MG63 (cell line): ENCODE data around the gene MEPCE. TPM values are rescaled to one million over a fixed set of nuclear protein-coding genes. Genes with fewer than 3 reads are reported as not detected.
A peak's percentile ranks its signal among the peaks of the same experiment; 100 is the strongest.
"Not testable (repeated sequence)": the region's sequence is repeated elsewhere in the genome, so short reads cannot be mapped to it uniquely, and the experiment has no call there.

Experiments used
- DNase-seq: peaks from one replicate; pipeline ENCODE4 v3.0.0-alpha.2; 2020
- H3K27me3 ChIP-seq: fragments of 250-450 bp; sonication (Bioruptor Pico); 2 replicates; pipeline ENCODE4 v1.5.1; 2020; ENCODE audit warnings: mild to moderate bottlenecking, moderate library complexity
- H3K36me3 ChIP-seq: fragments of 250-450 bp; sonication (Bioruptor Pico); 2 replicates; pipeline ENCODE4 v1.5.1; 2020; ENCODE audit warnings: mild to moderate bottlenecking, moderate library complexity
- H3K4me3 ChIP-seq: fragments of 250-450 bp; sonication (Bioruptor Pico); 2 replicates; pipeline ENCODE4 v1.5.1; 2020; ENCODE audit warnings: mild to moderate bottlenecking, moderate library complexity
- H3K9me3 ChIP-seq: fragments of 250-450 bp; sonication (Bioruptor Pico); 2 replicates; pipeline ENCODE4 v1.5.1; 2020; ENCODE audit warnings: mild to moderate bottlenecking, moderate library complexity
- total RNA-seq: library from RNA; depleted of rRNA; stranded (reverse); fragments of >200 nt; shearing (Covaris generic); gene quantifications from 2 replicates; pipeline ENCODE4 v1.2.3, GENCODE V29; 2014; ENCODE audit warnings: low replicate concordance; rRNA removed

The MEPCE gene, protein sequence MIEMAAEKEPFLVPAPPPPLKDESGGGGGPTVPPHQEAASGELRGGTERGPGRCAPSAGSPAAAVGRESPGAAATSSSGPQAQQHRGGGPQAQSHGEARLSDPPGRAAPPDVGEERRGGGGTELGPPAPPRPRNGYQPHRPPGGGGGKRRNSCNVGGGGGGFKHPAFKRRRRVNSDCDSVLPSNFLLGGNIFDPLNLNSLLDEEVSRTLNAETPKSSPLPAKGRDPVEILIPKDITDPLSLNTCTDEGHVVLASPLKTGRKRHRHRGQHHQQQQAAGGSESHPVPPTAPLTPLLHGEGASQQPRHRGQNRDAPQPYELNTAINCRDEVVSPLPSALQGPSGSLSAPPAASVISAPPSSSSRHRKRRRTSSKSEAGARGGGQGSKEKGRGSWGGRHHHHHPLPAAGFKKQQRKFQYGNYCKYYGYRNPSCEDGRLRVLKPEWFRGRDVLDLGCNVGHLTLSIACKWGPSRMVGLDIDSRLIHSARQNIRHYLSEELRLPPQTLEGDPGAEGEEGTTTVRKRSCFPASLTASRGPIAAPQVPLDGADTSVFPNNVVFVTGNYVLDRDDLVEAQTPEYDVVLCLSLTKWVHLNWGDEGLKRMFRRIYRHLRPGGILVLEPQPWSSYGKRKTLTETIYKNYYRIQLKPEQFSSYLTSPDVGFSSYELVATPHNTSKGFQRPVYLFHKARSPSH
- 46.1 and 57.3 TPM in 2 replicates for total RNA-seq

- H3K36me3 ChIP-seq, result peaks cover 38% of the 10 kb centered on the region
- no peaks in the 10 kb centered on the region for H3K27me3 ChIP-seq
- no peaks in the 10 kb centered on the region for H3K9me3 ChIP-seq
- DNase-seq, result peak; percentile 87
- H3K4me3 ChIP-seq, result peak within 1 kb of the TSS; percentile 94
Measured at GRCh38 chr7:100429637-100430492, at the start of gene MEPCE. TSS of gene MEPCE (plus strand) at chr7:100429831. CDS start at chr7:100430019, 188 bp downstream.

- Histone ChIP-seq H3K9me3 (no peaks in the 10 kb centered on the region), H3K27me3 (no peaks in the 10 kb centered on the region)
Measured at GRCh38 chr7:100380196-100380595, 49.4 kb upstream of the MEPCE start.

GRCh38 chr7:100381531-100382233 is 47.9 kb upstream of the MEPCE start:
- not testable (repeated sequence) for H3K27me3 ChIP-seq, H3K9me3 ChIP-seq, H3K36me3 ChIP-seq, DNase-seq, H3K4me3 ChIP-seq

More at GRCh38 chr7:100380196-100380595, 49.4 kb upstream of the MEPCE start:
- no peak for DNase-seq
- no peaks in the 10 kb centered on the region for H3K36me3 ChIP-seq
- H3K4me3 ChIP-seq, result no peak overlapping the region

GRCh38 chr7:100382234-100382853 is 47.3 kb upstream of the MEPCE start:
- not testable (repeated sequence) for H3K27me3 ChIP-seq, H3K9me3 ChIP-seq, DNase-seq, H3K4me3 ChIP-seq, H3K36me3 ChIP-seq

DNA sequence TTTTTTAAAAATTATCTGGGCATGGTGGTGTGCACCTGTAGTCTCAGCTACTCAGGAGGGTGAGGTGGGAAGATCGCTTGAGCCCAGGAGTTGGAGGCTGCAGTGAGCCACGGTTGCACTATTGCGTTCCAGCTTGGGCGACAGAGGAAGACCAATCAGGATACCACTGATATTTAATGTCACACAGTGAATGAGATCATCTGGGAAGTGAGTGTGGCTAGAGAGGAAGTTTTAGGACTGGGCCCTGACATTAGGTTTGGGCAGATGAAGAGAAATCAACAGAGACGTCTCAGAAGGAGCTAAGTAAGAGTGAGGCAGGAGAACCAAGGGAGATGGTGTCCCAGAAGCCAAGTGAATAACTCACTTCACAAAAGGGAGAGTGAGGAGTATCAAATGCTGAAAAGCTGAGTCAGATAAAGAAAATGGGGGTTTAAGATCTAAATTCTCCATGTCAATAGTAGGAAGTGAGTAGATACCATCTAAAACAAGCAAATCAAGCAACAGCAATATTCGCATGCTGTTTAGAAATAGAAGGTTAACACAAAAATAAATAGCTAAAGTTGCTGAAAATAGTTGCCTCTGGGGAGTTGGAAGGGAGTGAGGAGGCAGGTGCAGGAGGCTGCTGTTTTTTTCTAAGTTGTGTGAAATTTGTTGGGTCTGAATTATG is 44.9 kb upstream of the MEPCE start:
- Histone ChIP-seq H3K36me3 (no peaks in the 10 kb centered on the region), H3K27me3 (no peaks in the 10 kb centered on the region), H3K9me3 (no peaks in the 10 kb centered on the region), H3K4me3 (no peak overlapping the region)
- no peak for DNase-seq

- Histone ChIP-seq H3K4me3 (no peak overlapping the region), H3K27me3 (no peaks in the 10 kb centered on the region), H3K9me3 (no peaks in the 10 kb centered on the region), H3K36me3 (no peaks in the 10 kb centered on the region)
- no peak for DNase-seq
Measured at GRCh38 chr7:100386940-100387339, 42.7 kb upstream of the MEPCE start.

DNA sequence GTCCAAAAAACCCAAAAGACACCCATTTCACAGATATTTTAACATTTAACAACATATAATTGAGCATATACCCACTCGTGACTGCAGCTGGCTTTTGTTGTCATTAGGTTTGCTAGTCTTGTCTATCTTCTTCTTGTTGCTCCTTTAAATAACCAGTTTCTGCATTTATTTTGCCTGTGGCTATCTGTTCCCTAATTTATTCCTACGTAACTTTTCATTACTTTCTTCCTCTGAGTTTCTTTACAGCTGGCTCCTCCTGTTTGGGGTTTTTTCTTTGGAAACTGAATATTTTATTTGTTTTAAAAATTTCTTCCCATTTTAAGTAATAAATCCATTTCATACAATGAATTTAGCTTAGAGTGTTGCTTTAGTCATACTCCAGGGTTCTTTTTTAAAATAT is 41.9 kb upstream of the MEPCE start:
- no peak for DNase-seq
- no peaks in the 10 kb centered on the region for H3K27me3 ChIP-seq
- no peaks in the 10 kb centered on the region for H3K36me3 ChIP-seq
- H3K9me3 ChIP-seq, result no peaks in the 10 kb centered on the region
- H3K4me3 ChIP-seq, result no peak overlapping the region

DNA sequence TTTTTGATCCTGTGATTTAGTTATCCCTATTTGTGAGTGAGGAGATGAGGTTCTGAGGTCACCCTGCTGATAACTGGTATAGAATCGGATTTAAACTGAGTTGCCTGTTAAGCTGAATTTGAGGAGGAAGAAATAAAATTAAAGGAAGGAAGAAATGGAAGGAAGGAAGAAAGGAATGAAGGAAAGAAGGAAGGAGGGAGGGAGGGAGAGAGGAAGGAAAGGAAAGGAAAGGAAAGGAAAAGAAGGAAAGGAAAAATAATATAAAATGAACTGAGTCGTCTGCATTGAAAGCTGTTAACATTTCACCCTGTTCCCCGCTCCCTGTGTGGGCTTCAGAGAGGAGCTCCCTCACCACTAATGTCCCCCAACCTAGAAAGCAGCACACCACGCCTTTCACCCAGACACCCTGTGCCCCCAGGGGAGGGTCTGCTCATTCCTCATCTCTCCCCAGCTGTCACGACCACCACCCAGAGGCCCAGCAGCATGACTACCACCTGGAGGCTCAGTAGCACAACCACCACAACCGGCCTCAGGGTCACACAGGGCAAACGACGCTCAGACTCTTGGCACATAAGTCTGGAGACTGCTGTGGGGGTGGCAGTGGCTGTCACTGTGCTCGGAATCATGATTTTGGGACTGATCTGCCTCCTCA is 40.1 kb upstream of the MEPCE start:
- Histone ChIP-seq H3K27me3 (no peaks in the 10 kb centered on the region), H3K36me3 (no peaks in the 10 kb centered on the region), H3K4me3 (no peak overlapping the region), H3K9me3 (no peaks in the 10 kb centered on the region)
- no peak for DNase-seq

- DNase-seq, result no peak
- Histone ChIP-seq H3K4me3 (no peak overlapping the region), H3K27me3 (no peaks in the 10 kb centered on the region), H3K36me3 (no peaks in the 10 kb centered on the region), H3K9me3 (no peaks in the 10 kb centered on the region)
Measured at GRCh38 chr7:100390286-100391009, 39.2 kb upstream of the MEPCE start.

DNA sequence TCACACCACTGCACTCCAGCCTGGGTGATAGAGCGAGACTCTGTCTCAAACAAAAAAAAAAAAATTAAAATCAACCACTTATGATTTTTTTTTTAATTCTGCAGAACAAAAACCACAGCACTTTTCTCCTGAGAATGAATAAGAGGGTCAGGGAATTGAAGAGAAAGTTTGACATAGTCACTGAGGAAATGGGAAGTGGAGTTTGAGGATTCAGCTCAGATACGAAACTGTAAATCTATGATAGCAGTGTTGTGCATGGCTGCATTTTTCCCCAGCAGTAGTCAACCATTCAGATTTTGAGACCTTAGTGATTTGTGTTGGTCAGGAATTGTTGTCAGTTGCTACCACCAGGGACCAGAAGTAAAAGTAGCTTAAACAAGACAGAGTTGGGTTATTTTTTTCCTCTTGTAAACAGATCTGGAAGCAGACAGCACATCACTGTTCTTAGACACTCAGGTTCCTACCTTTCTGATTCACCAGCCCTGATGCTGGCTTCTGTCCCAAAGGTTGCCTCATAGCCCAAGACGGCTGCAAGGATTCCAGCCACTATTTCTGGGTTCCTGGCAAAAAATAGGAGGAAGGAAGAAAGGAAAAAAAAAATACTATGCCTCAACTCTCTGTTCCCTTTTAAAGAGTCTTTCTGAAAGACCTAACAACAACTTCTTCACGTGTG is 36.3 kb upstream of the MEPCE start:
- no peak for DNase-seq
- Histone ChIP-seq H3K4me3 (no peak overlapping the region), H3K36me3 (no peaks in the 10 kb centered on the region), H3K27me3 (no peaks in the 10 kb centered on the region), H3K9me3 (no peaks in the 10 kb centered on the region)

- no peak overlapping the region for H3K4me3 ChIP-seq
- H3K9me3 ChIP-seq, result no peaks in the 10 kb centered on the region
- H3K27me3 ChIP-seq, result no peaks in the 10 kb centered on the region
- DNase-seq, result no peak
- H3K36me3 ChIP-seq, result no peaks in the 10 kb centered on the region
Measured at GRCh38 chr7:100394077-100394476, 35.6 kb upstream of the MEPCE start.

- Histone ChIP-seq H3K4me3 (no peak overlapping the region), H3K9me3 (no peaks in the 10 kb centered on the region), H3K27me3 (no peaks in the 10 kb centered on the region), H3K36me3 (no peaks in the 10 kb centered on the region)
- no peak for DNase-seq
Measured at GRCh38 chr7:100396421-100396982, 33.1 kb upstream of the MEPCE start.

DNA sequence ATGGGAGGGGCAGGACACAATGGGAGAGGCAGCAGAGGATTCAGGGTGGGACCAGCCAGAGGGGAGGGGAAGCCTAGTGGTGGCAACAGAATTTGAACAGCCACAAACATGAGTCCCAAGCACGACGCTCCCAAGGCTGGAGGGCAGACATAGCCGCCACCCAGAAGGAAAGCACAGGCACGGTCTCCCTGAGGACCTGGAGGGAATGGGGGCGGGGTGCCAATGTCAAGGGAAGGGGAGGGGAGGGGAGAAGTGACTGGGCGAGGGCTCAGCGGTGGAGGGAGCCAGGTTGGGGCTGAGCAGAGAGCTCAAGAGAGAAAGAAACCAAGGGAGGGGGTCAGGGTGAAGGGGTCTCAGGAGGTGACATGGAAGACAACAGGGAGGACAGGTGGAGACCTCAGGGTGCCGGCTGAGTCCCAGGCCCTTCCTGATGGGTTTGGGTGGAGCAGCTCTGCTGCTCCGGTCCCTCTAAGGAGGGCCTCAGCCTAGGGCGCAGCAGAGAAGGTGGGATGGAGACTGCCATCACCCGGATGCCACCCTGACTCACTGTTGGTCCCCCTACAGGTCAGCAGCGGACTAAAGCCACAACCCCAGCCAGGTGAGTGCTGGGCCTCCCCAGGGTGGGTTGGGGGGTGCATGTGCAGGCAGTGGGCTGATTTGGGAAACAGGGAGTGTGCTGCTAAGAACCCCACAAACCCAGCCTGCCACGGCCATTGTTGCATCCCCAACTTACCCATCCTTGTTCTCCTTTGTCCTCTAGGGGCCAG is 32.1 kb upstream of the MEPCE start:
- H3K9me3 ChIP-seq, result no peaks in the 10 kb centered on the region
- DNase-seq, result no peak
- no peaks in the 10 kb centered on the region for H3K36me3 ChIP-seq
- no peak overlapping the region for H3K4me3 ChIP-seq
- H3K27me3 ChIP-seq, result no peaks in the 10 kb centered on the region
